ENCODE measurements around the gene ADRA2A. TPM values are rescaled to one million over a fixed set of nuclear protein-coding genes. Genes with fewer than 3 reads are reported as not detected.
A peak's percentile ranks its signal among the peaks of the same experiment; 100 is the strongest.

Gene ADRA2A
- total RNA-seq, 1 donor from 2014 or later, result 19.3 TPM

- H3K4me1 Mint-ChIP-seq (ENCODE audit: unreplicated experiment), result peaks cover 17% of the 10 kb centered on the region
- peak; percentile 95 for TF ChIP-seq CTCF (conservative IDR thresholded peaks at IDR 0.05)
- H3K27ac Mint-ChIP-seq, result no peak overlapping the region
- peaks cover 5% of the 10 kb centered on the region for H3K9me3 Mint-ChIP-seq
- peak overlapping the region; percentile 84 for H3K4me3 Mint-ChIP-seq
- peaks cover 8% of the 10 kb centered on the region for H3K36me3 Mint-ChIP-seq
- DNase-seq (ENCODE audit: extremely low spot score, unreplicated experiment), result peak; percentile 89
- H3K27me3 Mint-ChIP-seq, result peaks cover 77% of the 10 kb centered on the region
These were observed 593 bp upstream of the ADRA2A start for GRCh38 chr10:111076191-111076681.

GRCh38 chr10:111077479-111077784, 603 bp downstream of the ADRA2A start:
- H3K27me3 Mint-ChIP-seq, result peaks cover 73% of the 10 kb centered on the region
- TF ChIP-seq CTCF (conservative IDR thresholded peaks at IDR 0.05), result no peak
- peaks cover 14% of the 10 kb centered on the region for H3K4me1 Mint-ChIP-seq (ENCODE audit: unreplicated experiment)
- H3K36me3 Mint-ChIP-seq, result peaks cover 8% of the 10 kb centered on the region
- no peak for DNase-seq (ENCODE audit: extremely low spot score, unreplicated experiment)
- H3K4me3 Mint-ChIP-seq, result peak overlapping the region; percentile 86
- H3K27ac Mint-ChIP-seq, result no peak overlapping the region
- peaks cover 5% of the 10 kb centered on the region for H3K9me3 Mint-ChIP-seq

GRCh38 chr10:111077785-111078504, 1.1 kb downstream of the ADRA2A start:
- DNase-seq (ENCODE audit: extremely low spot score, unreplicated experiment), result no peak
- TF ChIP-seq CTCF (conservative IDR thresholded peaks at IDR 0.05), result no peak
- Mint-ChIP-seq H3K4me3 (peak overlapping the region; percentile 86), H3K27ac (no peak overlapping the region), H3K36me3 (peaks cover 8% of the 10 kb centered on the region), H3K4me1 (ENCODE audit: unreplicated experiment) (peaks cover 14% of the 10 kb centered on the region), H3K9me3 (peaks cover 5% of the 10 kb centered on the region), H3K27me3 (peaks cover 71% of the 10 kb centered on the region)

- Mint-ChIP-seq H3K4me1 (ENCODE audit: unreplicated experiment) (peaks cover 14% of the 10 kb centered on the region), H3K27me3 (peaks cover 67% of the 10 kb centered on the region), H3K36me3 (peaks cover 8% of the 10 kb centered on the region), H3K27ac (no peak overlapping the region), H3K9me3 (peaks cover 5% of the 10 kb centered on the region), H3K4me3 (peak overlapping the region; percentile 81)
- no peak for TF ChIP-seq CTCF (conservative IDR thresholded peaks at IDR 0.05)
- DNase-seq (ENCODE audit: extremely low spot score, unreplicated experiment), result no peak
These were observed 1.8 kb downstream of the ADRA2A start for GRCh38 chr10:111078505-111079185.

GRCh38 chr10:111079241-111079760, 2.5 kb downstream of the ADRA2A start:
- H3K4me3 Mint-ChIP-seq, result peak overlapping the region; percentile 81
- no peak for DNase-seq (ENCODE audit: extremely low spot score, unreplicated experiment)
- H3K27ac Mint-ChIP-seq, result peak overlapping the region; percentile 82
- peaks cover 8% of the 10 kb centered on the region for H3K36me3 Mint-ChIP-seq
- no peak for TF ChIP-seq CTCF (conservative IDR thresholded peaks at IDR 0.05)
- peaks cover 14% of the 10 kb centered on the region for H3K4me1 Mint-ChIP-seq (ENCODE audit: unreplicated experiment)
- peaks cover 62% of the 10 kb centered on the region for H3K27me3 Mint-ChIP-seq
- H3K9me3 Mint-ChIP-seq, result peaks cover 5% of the 10 kb centered on the region
